A673 (cell line): ENCODE data around the gene GRAMD2A. TPM values are rescaled to one million over a fixed set of nuclear protein-coding genes. Genes with fewer than 3 reads are reported as not detected.

Experiments
- BruUV-seq: library from RNA; stranded (reverse); fragments of 400-500 nt; replicated peaks from 2 replicates; lab custom pipeline; 2021; lab: Mats Ljungman, UMichigan
- CTCF ChIA-PET: fragments of 300-600 bp; sonication (Branson Sonifier 250); formaldehyde crosslinking; loops from one replicate; lab custom pipeline; 2022; ENCODE audit warnings: antibody characterized with exemption; lab: Charles Lee
- POLR2A ChIA-PET: fragments of 300-600 bp; sonication (Branson Sonifier 250); formaldehyde crosslinking; loops from one replicate; lab custom pipeline; 2022; ENCODE audit warnings: antibody characterized with exemption; ENCODE audit not compliant: low non-redundant PET; lab: Charles Lee
- DNase-seq: peaks from one replicate; pipeline ENCODE4 v3.0.0-alpha.2; 2015; ENCODE audit warnings: low spot score
- H3K27ac ChIP-seq: fragments of 200-600 bp; sonication (generic); 2 replicates; pipeline ENCODE4 v1.5.1; 2016; ENCODE audit warnings: mixed run types, low read depth, mild to moderate bottlenecking, mixed read lengths, antibody characterized with exemption, low read length; ENCODE audit not compliant: poor library complexity, severe bottlenecking
- H3K27me3 ChIP-seq: fragments of 200-600 bp; sonication (generic); replicated peaks from 2 replicates; pipeline ENCODE4 v1.6.1; 2017; ENCODE audit warnings: mixed run types, low read depth, mild to moderate bottlenecking, mixed read lengths, antibody characterized with exemption, low read length; ENCODE audit not compliant: insufficient read depth, poor library complexity
- H3K36me3 ChIP-seq: fragments of 200-600 bp; sonication (generic); 2 replicates; pipeline ENCODE4 v1.6.1; 2016; ENCODE audit warnings: mixed run types, mild to moderate bottlenecking, mixed read lengths, antibody characterized with exemption, low read length; ENCODE audit not compliant: insufficient read depth, poor library complexity, severe bottlenecking
- H3K4me1 ChIP-seq: fragments of 200-600 bp; sonication (generic); 2 replicates; pipeline ENCODE4 v1.6.1; 2017; ENCODE audit warnings: mixed run types, mild to moderate bottlenecking, mixed read lengths, antibody characterized with exemption, low read length; ENCODE audit not compliant: insufficient read depth, poor library complexity, severe bottlenecking
- H3K4me3 ChIP-seq: fragments of 200-600 bp; sonication (generic); 2 replicates; pipeline ENCODE4 v1.5.1; 2016; ENCODE audit warnings: low read depth, mixed run types, mild to moderate bottlenecking, mixed read lengths, low read length; ENCODE audit not compliant: poor library complexity, severe bottlenecking
- H3K9me3 ChIP-seq: fragments of 200-600 bp; sonication (generic); 2 replicates; pipeline ENCODE4 v1.6.1; 2016; ENCODE audit warnings: mixed run types, low read depth, mild to moderate bottlenecking, mixed read lengths, antibody characterized with exemption, low read length; ENCODE audit not compliant: poor library complexity, severe bottlenecking
- EZH2 ChIP-seq: fragments of 200-600 bp; sonication (generic); IDR thresholded peaks from 2 replicates; pipeline ENCODE4 v1.6.1; 2017; ENCODE audit warnings: borderline replicate concordance, low read depth, mild to moderate bottlenecking, mixed read lengths, antibody characterized with exemption, low read length; ENCODE audit not compliant: poor library complexity, severe bottlenecking
- intact Hi-C: fragments of 100-400 bp; cut with micrococcal nuclease; formaldehyde crosslinking; loops from one replicate; pipeline ENCODE4 v1.10.0; 2022; ENCODE audit not compliant: unreplicated experiment
- total RNA-seq: library from RNA; stranded (reverse); gene quantifications from 2 replicates; pipeline ENCODE4 v1.2.3, GENCODE V29; 2021
- TF ChIP-seq, protein P1 (sequence below): fragments of 300-800, 200-600 bp; sonication (generic); conservative IDR thresholded peaks from 2 replicates; pipeline ENCODE4 v1.5.1; 2017; ENCODE audit warnings: low read depth, mild to moderate bottlenecking, antibody characterized with exemption, low read length, moderate library complexity, mixed read lengths

GRAMD2A gene
- total RNA-seq, 1 experiment from 2014 or later: 0.43 TPM

DNA sequence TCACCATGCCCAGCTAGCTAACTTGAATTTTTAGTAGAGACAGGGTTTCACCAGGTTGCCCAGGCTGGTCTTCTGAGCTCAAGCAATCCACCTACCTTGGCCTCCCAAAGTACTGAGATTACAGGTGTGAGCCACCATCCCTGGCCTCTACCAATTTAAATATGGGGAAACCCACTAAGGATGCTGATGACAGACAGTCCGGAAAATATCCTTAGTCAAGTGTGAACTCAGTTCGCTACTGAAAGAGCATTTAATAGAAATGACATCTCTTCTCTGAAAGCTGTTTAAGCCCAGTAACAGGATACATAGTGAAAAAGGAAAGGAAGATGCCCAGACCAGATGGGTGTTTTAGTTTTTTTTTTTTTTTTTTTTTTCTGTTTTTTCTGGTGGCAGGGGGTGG is 7.7 kb upstream of the GRAMD2A start:
- intact Hi-C loops: no loop called here
- Histone ChIP-seq H3K9me3 (no peaks in the 10 kb centered on the region), H3K27ac (no peak overlapping the region), H3K4me1 (no peaks in the 10 kb centered on the region), H3K27me3 (no peaks in the 10 kb centered on the region), H3K4me3 (no peak overlapping the region), H3K36me3 (peaks cover 100% of the 10 kb centered on the region)
- ChIA-PET POLR2A (no interaction called here), CTCF (no interaction called here)
- BruUV-seq: no TSS peak
- no peak for DNase-seq
- TF ChIP-seq, protein P1, sequence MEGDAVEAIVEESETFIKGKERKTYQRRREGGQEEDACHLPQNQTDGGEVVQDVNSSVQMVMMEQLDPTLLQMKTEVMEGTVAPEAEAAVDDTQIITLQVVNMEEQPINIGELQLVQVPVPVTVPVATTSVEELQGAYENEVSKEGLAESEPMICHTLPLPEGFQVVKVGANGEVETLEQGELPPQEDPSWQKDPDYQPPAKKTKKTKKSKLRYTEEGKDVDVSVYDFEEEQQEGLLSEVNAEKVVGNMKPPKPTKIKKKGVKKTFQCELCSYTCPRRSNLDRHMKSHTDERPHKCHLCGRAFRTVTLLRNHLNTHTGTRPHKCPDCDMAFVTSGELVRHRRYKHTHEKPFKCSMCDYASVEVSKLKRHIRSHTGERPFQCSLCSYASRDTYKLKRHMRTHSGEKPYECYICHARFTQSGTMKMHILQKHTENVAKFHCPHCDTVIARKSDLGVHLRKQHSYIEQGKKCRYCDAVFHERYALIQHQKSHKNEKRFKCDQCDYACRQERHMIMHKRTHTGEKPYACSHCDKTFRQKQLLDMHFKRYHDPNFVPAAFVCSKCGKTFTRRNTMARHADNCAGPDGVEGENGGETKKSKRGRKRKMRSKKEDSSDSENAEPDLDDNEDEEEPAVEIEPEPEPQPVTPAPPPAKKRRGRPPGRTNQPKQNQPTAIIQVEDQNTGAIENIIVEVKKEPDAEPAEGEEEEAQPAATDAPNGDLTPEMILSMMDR: no peak
- TF ChIP-seq EZH2: no peak

DNA sequence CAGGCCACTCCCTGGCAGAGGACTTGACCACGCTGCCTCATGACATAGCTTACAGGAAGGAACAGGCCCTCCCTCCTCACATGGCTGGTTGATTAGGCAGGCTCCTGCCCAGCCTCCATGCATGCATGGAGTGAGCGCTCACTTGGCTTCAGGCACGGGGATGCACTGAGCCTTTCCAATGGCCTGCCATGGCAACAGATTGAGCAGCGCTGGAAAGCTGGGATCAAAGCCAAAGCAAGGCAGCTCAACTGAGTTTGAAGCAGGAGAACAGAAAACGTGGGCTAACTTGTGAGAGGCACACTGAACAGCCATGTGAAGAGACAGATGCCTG is 5.9 kb upstream of the GRAMD2A start:
- POLR2A ChIA-PET: no interaction called here
- no peak for DNase-seq
- Histone ChIP-seq H3K27ac (no peak overlapping the region), H3K4me3 (no peak overlapping the region), H3K36me3 (peaks cover 100% of the 10 kb centered on the region), H3K4me1 (no peaks in the 10 kb centered on the region), H3K27me3 (no peaks in the 10 kb centered on the region), H3K9me3 (no peaks in the 10 kb centered on the region)
- intact Hi-C loops: no loop called here
- no TSS peak for BruUV-seq
- CTCF ChIA-PET: no interaction called here
- no peak for TF ChIP-seq EZH2
- TF ChIP-seq, protein P1: no peak

DNA sequence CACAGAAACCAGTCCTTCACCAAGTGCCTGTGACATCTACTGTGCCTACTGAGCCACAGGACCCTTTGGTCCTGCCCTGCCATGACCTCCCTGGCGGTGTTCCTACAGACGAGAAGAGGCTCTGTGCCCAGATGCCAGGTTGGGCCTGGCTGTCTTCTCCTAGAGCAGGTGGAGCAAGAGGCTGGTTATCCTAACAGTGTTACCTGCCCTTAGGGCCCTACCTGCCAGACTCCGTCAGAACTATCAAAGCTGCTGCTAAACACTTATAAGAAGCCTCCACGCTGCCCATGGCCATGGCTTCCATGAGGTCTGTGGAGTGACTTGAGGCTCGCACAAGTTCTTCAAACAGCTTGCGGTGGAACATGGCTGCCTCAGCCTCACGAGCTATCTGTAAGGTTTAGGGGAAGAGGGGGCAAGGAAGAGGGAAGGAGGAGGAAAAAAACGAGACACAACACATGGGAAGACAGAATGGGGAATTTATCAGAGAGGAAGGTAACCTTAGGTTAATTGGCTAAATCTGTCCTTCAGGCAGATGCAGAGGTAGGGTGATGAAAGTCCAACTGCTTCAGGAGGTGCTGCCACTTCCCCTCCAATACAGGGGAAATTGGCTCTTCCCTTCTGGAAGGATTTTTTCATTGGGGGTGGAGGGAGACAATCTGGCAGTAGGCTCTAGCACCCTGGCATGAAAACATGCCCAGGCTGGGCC is 5.4 kb upstream of the GRAMD2A start:
- Histone ChIP-seq H3K27me3 (no peaks in the 10 kb centered on the region), H3K9me3 (no peaks in the 10 kb centered on the region), H3K4me3 (no peak overlapping the region), H3K36me3 (peaks cover 100% of the 10 kb centered on the region), H3K27ac (no peak overlapping the region), H3K4me1 (no peaks in the 10 kb centered on the region)
- no peak for DNase-seq
- no TSS peak for BruUV-seq
- ChIA-PET POLR2A (no interaction called here), CTCF (no interaction called here)
- intact Hi-C loops: no loop called here
- TF ChIP-seq, protein P1: no peak
- no peak for TF ChIP-seq EZH2
